Measurements from ENCODE around the gene FAM8A1.
"Not testable (repeated sequence)": the region's sequence is repeated elsewhere in the genome, so short reads cannot be mapped to it uniquely, and the experiment has no call there.

The FAM8A1 gene, protein sequence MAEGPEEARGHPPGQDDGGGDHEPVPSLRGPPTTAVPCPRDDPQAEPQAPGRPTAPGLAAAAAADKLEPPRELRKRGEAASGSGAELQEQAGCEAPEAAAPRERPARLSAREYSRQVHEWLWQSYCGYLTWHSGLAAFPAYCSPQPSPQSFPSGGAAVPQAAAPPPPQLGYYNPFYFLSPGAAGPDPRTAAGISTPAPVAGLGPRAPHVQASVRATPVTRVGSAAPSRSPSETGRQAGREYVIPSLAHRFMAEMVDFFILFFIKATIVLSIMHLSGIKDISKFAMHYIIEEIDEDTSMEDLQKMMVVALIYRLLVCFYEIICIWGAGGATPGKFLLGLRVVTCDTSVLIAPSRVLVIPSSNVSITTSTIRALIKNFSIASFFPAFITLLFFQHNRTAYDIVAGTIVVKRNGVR

DNA sequence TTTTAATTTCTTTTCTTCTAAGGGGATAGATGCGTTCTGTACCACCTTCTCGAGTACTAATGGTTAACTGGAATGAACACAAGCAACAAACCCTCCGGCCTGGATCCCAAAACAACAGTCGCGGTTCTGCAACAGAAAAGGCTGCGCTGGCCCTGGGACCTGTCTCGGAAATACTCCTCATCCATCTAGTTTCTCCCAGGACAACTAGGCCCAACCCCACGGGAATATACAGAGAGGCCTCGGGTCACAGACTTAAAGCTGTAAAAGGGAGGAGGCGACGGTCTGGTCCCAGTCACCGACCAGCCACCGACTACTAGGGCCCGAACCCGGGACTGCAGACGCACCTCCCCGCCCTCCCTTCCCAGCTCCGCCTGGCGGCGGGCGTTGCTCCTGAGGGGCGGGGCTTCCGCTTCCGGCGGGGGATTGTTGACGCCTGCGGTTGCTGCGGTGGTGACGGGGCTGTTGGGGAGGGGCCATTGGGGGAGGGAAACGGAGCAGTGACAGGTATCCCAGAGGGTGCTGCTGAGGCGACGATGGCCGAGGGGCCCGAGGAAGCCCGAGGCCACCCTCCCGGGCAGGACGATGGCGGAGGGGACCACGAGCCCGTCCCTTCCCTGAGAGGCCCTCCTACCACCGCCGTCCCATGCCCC is at the start of gene FAM8A1:
Gene FAM8A1, plus strand, starts transcription at position 426 of the 650 bp plus-strand sequence. Its CDS starts 108 bp downstream, at position 534.
- DNase-seq (ENCODE audit: low read depth): peak; percentile 93

GRCh38 chr6:17551383-17551958 is 48.6 kb upstream of the FAM8A1 start:
- DNase-seq (ENCODE audit: low read depth): no peak

DNA sequence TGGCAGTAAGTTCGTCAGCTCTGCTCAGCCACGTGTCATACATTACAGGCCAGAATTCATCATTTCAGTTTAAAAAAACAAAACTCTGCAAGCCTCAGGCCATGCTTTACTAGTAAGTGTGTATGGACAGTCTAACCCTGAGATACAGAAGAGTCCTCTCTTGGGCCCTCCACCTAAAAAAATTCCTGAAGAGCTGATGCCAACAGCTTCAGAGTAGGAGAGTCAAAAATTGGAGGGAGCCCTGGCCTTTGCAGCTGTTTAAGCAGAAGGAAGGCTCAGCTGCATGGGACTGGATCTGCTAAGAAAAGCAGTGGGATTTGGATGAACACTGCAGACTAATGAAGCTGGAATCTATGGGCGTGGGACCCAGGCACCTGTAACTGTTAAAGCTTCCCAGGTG is 47.2 kb upstream of the FAM8A1 start:
- DNase-seq (ENCODE audit: low read depth): no peak

GRCh38 chr6:17556014-17556413 is 44.1 kb upstream of the FAM8A1 start:
- no peak for DNase-seq (ENCODE audit: low read depth)

GRCh38 chr6:17562636-17563035 is 37.5 kb upstream of the FAM8A1 start:
- DNase-seq (ENCODE audit: low read depth): no peak

DNA sequence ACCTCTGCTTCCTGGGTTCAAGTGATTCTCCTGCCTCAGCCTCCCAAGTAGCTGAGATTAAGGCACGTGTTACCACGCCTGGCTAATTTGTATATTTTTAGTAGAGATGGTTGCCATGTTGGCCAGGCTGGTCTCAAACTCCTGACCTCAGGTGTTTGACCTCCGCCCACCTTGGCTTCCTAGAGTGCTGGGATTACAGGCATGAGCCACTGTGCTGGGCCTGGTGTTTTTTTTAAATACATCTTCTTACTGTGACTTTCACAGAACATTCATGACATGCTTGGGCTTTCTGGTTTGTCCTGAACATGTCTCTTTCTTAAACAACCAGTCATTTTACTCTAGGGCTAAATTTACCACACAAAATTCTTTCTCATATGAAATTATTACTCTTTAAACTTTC is 34.7 kb upstream of the FAM8A1 start:
- DNase-seq (ENCODE audit: low read depth): no peak

DNA sequence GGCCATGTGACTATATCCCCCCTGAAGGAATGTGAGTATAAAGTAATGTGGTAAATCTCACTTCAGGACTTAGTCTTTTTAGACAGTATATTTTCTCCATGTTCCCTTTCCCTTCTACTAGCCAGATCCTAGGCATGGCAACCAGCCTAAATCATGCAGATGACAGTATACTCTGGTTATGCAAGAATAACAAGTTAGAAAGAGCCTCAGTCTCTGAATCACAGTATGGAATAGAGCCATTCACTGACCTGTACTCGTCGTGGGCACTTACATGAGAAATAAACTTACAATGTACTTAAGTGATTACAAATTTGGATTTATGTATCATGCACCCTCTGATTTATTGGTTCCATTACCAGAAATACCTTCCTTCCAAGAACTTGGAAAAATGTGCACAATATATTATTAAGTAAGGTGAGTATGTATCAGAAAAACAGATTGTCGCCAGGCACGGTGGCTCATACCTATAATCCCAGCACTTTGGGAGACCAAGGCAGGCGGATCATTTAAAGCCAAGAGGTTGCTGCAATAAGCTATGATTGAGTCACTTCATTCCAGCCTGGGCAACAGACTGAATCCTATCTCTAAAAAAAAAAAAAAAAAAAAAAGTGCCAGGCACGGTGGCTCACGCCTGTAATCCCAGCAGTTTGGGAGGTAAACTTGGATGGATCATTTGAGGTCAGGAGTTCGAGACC is 25.1 kb upstream of the FAM8A1 start:
- DNase-seq (ENCODE audit: low read depth): no peak

GRCh38 chr6:17577059-17577458 is 23.0 kb upstream of the FAM8A1 start:
- no peak for DNase-seq (ENCODE audit: low read depth)

- no peak for DNase-seq (ENCODE audit: low read depth)
These were observed 19.5 kb upstream of the FAM8A1 start for GRCh38 chr6:17580518-17581048.

- not testable (repeated sequence) for DNase-seq (ENCODE audit: low read depth)
These were observed 18.8 kb upstream of the FAM8A1 start for GRCh38 chr6:17581282-17581681.

DNA sequence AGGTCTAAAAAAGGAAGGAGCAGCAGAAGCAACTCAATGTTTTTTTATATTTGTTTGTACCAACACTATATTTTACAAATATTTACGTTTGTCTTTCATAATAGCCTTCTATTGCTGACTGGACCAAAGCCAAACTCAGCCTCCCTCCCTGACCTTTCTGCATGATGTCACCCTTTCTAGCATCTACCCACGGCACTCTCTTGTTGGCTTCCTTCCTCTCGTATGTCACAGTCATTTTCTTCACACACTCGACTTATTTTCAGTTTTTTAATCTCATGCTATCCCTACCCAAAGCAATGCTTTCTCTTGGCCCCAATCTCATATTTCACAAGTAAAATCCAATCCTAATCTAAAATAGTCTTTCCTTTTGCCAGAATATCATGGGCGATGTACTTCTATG is 16.3 kb upstream of the FAM8A1 start:
- no peak for DNase-seq (ENCODE audit: low read depth)

DNA sequence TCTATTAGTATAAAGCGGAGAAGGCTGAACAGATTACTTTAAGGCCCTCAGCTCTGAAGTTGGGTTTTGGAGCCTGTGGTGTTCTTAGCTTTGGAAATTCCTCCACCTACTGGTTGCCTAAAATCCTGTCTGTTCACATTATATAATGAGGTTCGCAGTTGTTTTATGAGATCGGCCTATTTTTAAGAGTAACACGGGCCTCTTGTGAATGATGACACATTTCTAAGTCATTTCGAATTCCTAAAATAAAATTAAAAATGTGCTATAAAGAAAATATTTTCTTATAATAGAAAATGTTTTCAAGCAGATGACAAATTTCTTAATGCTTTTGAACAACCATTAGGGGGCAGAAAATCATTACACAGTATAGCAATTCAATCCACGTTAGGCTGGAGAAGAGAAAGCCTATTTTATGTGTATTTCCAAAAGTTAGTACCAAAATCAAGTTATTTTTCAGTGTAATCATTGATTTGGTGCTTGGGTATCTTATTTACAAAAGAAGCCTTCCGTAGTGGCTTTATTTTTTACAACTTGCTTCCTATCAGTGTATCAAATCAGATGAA is 15.8 kb upstream of the FAM8A1 start:
- DNase-seq (ENCODE audit: low read depth): no peak

DNA sequence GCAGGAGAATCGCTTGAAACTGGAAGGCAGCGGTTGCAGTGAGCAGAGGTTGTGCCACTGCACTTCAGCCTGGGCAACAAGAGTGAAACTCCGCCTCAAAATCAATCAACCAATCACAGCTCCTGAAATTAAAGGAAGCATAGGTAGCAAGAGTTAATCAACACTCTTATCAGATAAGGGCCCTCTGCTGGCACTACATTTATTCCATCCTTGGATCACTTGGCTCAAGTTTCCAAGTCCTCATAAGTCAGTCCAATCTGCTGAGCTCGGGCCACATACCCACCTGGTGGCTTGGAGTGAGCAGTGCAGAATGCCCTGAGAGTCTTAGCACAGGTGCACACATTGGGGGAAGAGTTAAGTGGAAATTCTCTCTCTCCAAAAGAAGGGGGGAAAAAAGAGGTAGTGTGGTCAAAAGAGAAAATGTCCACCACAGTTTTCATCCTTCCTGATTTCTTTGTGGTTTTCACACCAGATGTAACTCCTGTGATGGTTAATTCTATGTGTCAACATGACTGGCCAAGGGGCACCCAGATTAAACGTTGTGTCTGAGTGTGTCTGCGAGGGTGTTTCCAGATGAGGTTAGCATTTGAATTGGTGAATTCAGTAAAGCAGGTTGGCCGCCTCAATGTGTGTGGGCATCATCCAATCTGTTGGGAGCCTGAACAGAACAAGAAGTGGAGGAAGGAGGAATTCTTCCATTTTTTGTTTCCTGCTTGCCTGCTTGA is 14.2 kb upstream of the FAM8A1 start:
- no peak for DNase-seq (ENCODE audit: low read depth)

DNA sequence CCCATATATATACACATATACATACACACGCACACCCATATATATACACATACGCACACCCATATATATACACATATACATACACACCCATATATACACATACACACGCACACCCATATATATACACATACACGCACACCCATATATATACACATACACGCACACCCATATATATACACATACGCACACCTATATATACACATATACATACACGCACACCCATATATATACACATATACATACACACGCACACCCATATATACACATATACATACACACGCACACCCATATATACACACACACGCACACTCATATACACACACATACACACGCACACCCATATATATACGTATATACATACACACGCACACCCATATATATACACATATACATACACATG is 13.5 kb upstream of the FAM8A1 start:
- not testable (repeated sequence) for DNase-seq (ENCODE audit: low read depth)

GRCh38 chr6:17588011-17588410 is 12.1 kb upstream of the FAM8A1 start:
- DNase-seq (ENCODE audit: low read depth): no peak

DNA sequence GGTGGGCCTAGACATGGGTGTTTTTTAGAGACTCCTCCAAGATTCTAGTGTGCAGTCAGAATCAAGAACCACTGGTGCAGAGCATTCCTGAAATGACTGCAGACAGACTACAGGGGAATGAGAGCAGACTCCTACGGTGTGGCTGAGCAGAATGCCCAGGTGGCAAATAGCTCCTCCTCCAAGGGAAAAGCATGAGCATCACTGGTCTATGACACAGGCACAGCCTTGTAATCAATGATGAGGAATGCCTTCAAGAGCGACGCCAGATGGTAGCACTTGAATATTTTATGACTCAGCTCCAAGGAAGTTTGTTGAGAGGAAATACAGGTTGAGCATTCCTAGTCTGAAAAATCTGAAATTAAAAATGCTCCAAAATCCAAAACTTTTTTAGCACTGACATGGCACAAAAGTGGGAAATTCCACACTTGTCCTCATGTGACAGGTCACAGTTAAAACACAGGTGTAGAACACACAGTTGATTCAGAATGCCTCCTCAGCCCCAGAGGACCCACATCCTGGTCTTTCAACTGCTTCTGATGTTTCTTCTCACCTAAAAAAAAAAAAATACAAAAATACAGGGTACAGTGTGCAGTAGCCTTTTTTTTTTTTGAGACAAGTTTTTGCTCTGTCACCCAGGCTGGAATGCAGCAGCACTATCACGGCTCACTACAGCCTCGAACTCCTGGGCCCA is 10.6 kb upstream of the FAM8A1 start:
- DNase-seq (ENCODE audit: low read depth): no peak

DNA sequence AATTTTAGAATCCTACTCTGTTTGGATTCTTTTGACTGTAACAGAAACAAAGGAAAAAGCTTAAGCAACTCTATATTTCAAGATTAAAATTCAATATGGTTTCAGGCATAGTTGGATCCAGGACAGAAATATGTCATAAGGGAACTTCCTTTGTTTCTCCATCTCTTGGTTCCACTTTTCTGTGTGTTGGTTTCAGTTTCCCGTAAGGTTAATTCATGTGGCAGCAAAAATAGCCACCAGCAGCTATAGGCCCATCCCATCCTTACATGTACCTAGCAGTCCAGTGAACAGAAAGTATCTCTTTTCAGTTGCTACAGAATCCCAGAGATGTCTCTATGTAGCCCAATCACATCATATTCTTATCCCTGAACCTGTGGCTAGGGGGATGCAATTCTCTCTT is 8.8 kb upstream of the FAM8A1 start:
- no peak for DNase-seq (ENCODE audit: low read depth)

DNA sequence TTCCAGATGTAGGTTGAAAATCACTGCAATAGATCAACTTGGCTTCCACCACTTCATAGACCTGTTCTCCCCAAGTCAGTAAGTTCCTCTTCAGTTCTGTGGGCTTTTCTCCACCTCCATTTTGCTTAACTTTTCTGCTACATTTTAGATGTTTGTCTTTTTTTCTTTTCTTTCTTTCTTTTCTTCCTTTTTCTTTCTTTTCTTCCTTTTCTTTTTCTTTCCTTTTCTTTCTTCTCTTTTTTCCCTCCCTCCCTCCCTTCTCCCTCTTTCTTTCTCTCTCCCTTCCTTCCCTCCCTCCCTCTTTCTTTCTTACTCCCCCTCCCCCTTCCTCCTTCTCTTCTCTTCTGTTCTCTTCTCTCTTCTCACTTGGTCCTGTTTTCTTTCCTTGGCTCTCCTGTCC is 6.9 kb upstream of the FAM8A1 start:
- DNase-seq (ENCODE audit: low read depth): no peak

DNA sequence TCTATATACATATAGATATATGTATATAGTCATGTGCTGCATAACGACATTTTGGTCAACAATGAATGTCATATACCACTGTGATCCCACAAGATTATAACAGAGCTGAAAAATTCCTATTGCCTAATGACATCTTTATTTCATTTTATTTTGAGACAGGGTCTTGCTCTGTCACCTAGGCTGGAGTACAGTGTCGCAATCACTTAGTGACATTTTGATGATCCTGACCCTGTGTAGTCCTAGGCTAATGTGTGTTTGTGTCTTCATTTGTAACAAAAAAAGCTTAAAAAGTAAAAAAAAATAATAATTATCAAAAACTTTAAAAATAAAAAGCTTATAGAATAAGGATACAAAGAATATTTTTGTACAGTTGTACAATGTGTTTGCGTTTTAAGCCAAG is 4.0 kb upstream of the FAM8A1 start:
- no peak for DNase-seq (ENCODE audit: low read depth)

GRCh38 chr6:17600527-17601385 is 654 bp downstream of the FAM8A1 start:
- DNase-seq (ENCODE audit: low read depth): peak; percentile 17

Data from activated gamma-delta T cell treated with anti-CD3 and anti-CD28 coated beads, Interleukin-2, amount 50 U/mL, for 16 hours (primary cell).